Fibroblast of lung (primary cell): ENCODE measurements around the gene CHMP6. TPM values are rescaled to one million over a fixed set of nuclear protein-coding genes. Genes with fewer than 3 reads are reported as not detected.
"Not testable (repeated sequence)": the region's sequence is repeated elsewhere in the genome, so short reads cannot be mapped to it uniquely, and the experiment has no call there.

Source experiments
- DNase-seq, 2 donors: peaks; one replicate each; pipeline versions ENCODE4 v3.0.0 to v3.0.0-alpha.2; 2010; ENCODE audit warnings: low read depth in 2 of 2
- H2AFZ ChIP-seq: 2 replicates; pipeline ENCODE4 v1.5.1; 2012; ENCODE audit warnings: low read length, control low read depth, inconsistent platforms
- H3K27ac ChIP-seq: 2 replicates; pipeline ENCODE4 v1.5.1; 2011; ENCODE audit warnings: low read length, control low read depth; ENCODE audit not compliant: insufficient read depth
- H3K27me3 ChIP-seq: 2 replicates; pipeline ENCODE4 v1.5.1; 2011; ENCODE audit warnings: mild to moderate bottlenecking, low read length; ENCODE audit not compliant: control insufficient read depth, insufficient read depth
- H3K36me3 ChIP-seq: 2 replicates; pipeline ENCODE4 v1.5.1; 2011; ENCODE audit warnings: low read length; ENCODE audit not compliant: control insufficient read depth, insufficient read depth
- H3K4me1 ChIP-seq: 2 replicates; pipeline ENCODE4 v1.5.1; 2011; ENCODE audit warnings: low read length; ENCODE audit not compliant: control insufficient read depth, insufficient read depth; ENCODE audit errors: extremely low read depth
- H3K4me2 ChIP-seq: 2 replicates; pipeline ENCODE4 v1.5.1; 2011; ENCODE audit warnings: low read length, control low read depth; ENCODE audit not compliant: insufficient read depth; ENCODE audit errors: extremely low read depth
- H3K4me3 ChIP-seq, 4 experiments: fragments of 200-600 bp in 1 of 4; sonication (generic) in 1 of 4; replicated peaks in 1 of 4; 2 replicates each; pipeline ENCODE4 v1.5.1; 2011 to 2016; ENCODE audit warnings: low read length in 4 of 4, low read depth in 3 of 4, mild to moderate bottlenecking in 3 of 4, control low read depth in 2 of 4, inconsistent platforms in 1 of 4, mixed read lengths in 1 of 4; ENCODE audit not compliant: insufficient read depth in 1 of 4; ENCODE audit errors: control extremely low read depth in 1 of 4
- H3K79me2 ChIP-seq: 2 replicates; pipeline ENCODE4 v1.5.1; 2012; ENCODE audit warnings: mild to moderate bottlenecking, low read length, inconsistent platforms; ENCODE audit not compliant: control insufficient read depth, insufficient read depth
- H3K9ac ChIP-seq: 2 replicates; pipeline ENCODE4 v1.5.1; 2011; ENCODE audit warnings: mild to moderate bottlenecking, low read length, control low read depth; ENCODE audit not compliant: insufficient read depth
- H3K9me3 ChIP-seq: 2 replicates; pipeline ENCODE4 v1.5.1; 2012; ENCODE audit warnings: low read depth, low read length; ENCODE audit not compliant: control insufficient read depth, insufficient read depth
- H4K20me1 ChIP-seq: 2 replicates; pipeline ENCODE4 v1.5.1; 2011; ENCODE audit warnings: low read length; ENCODE audit not compliant: control insufficient read depth, insufficient read depth; ENCODE audit errors: extremely low read depth
- CTCF ChIP-seq, 2 donors: IDR thresholded peaks in 1 of 2; conservative IDR thresholded peaks in 1 of 2; 1 replicate in 1 of 2; 2 replicates in 1 of 2; pipeline ENCODE4 v1.5.1; 2011 to 2012; ENCODE audit warnings: low read length in 2 of 2, control low read depth in 1 of 2, inconsistent platforms in 1 of 2, low read depth in 1 of 2, mild to moderate bottlenecking in 1 of 2
- EZH2 ChIP-seq: IDR thresholded peaks from 2 replicates; pipeline ENCODE4 v1.5.1; 2012; ENCODE audit warnings: low read length, control low read depth, mild to moderate bottlenecking; ENCODE audit errors: missing control alignments
- polyA plus RNA-seq, 2 donors: library from polyadenylated mRNA; depleted of rRNA in 1 of 2; stranded (reverse) in 1 of 2; unstranded in 1 of 2; fragments of >200 nt; gene quantifications; 2 replicates each; pipeline ENCODE4 v1.2.1, GENCODE V29; 2011 to 2012; ENCODE audit warnings: missing spikeins in 1 of 2
- total RNA-seq: library from RNA; depleted of rRNA; stranded (reverse); fragments of >200 nt; gene quantifications from 2 replicates; pipeline ENCODE4 v1.2.1, GENCODE V29; 2014

CHMP6 gene
- total and polyA plus RNA-seq, 2 donors (not counting 1 experiment from before 2014, with no cell fraction given): 11.2 to 30.1 TPM

- H3K27me3 ChIP-seq: peaks cover 30% of the 10 kb centered on the region
- H4K20me1 ChIP-seq: no peaks in the 10 kb centered on the region
- peaks cover 2% of the 10 kb centered on the region for H3K36me3 ChIP-seq
- H3K9me3 ChIP-seq: no peaks in the 10 kb centered on the region
- no peak for TF ChIP-seq EZH2
- no peak for TF ChIP-seq CTCF (conservative IDR thresholded peaks at IDR 0.05 in 1 of 2, IDR thresholded peaks at IDR 0.05 in 1 of 2; ENCODE audit: low read depth in 1 of 2, low read length in 2 of 2)
- no peaks in the 10 kb centered on the region for H3K79me2 ChIP-seq
- H3K4me2 ChIP-seq: no peak overlapping the region
- H3K4me3 ChIP-seq: no peak overlapping the region
- no peak overlapping the region for H2AFZ ChIP-seq
- no peak for DNase-seq
- H3K4me1 ChIP-seq: peaks cover 3% of the 10 kb centered on the region
- no peak overlapping the region for H3K27ac ChIP-seq
- H3K9ac ChIP-seq: no peak overlapping the region
These were observed 38.2 kb downstream of the CHMP6 start for GRCh38 chr17:81029859-81030258.

GRCh38 chr17:81030312-81030711, 38.7 kb downstream of the CHMP6 start:
- DNase-seq, H3K79me2 ChIP-seq, H3K27ac ChIP-seq, H3K36me3 ChIP-seq, H3K4me2 ChIP-seq, H3K4me3 ChIP-seq, H3K9ac ChIP-seq, H3K9me3 ChIP-seq, H3K4me1 ChIP-seq, H4K20me1 ChIP-seq, H2AFZ ChIP-seq: not testable (repeated sequence)
- H3K27me3 ChIP-seq: peaks cover 26% of the 10 kb centered on the region

- Histone ChIP-seq H3K9ac (no peak overlapping the region), H3K79me2 (no peaks in the 10 kb centered on the region), H4K20me1 (no peaks in the 10 kb centered on the region), H3K4me3 (no peak overlapping the region), H3K36me3 (peaks cover 2% of the 10 kb centered on the region), H3K4me2 (no peak overlapping the region), H3K27ac (no peak overlapping the region), H3K4me1 (peaks cover 3% of the 10 kb centered on the region), H3K9me3 (no peaks in the 10 kb centered on the region), H2AFZ (no peak overlapping the region), H3K27me3 (peaks cover 19% of the 10 kb centered on the region)
- no peak for TF ChIP-seq CTCF (conservative IDR thresholded peaks at IDR 0.05 in 1 of 2, IDR thresholded peaks at IDR 0.05 in 1 of 2; ENCODE audit: low read depth in 1 of 2, low read length in 2 of 2)
- DNase-seq: no peak
These were observed 39.3 kb downstream of the CHMP6 start for GRCh38 chr17:81030741-81031565.
